Panc1 (cell line): ENCODE data around the gene MYMK.

Experiments
- POLR2AphosphoS5 ChIP-seq: IDR thresholded peaks from 2 replicates; pipeline ENCODE4 v1.6.1; 2012; ENCODE audit warnings: mild to moderate bottlenecking, low read depth, low read length, moderate library complexity
- TF ChIP-seq, protein P1 (sequence below): fragments of 450-650 bp; IDR thresholded peaks from 2 replicates; pipeline ENCODE4 v1.5.1; 2017; ENCODE audit warnings: mild to moderate bottlenecking

GRCh38 chr9:133492061-133493021, 32.4 kb downstream of the MYMK start:
- TF ChIP-seq, protein P1, sequence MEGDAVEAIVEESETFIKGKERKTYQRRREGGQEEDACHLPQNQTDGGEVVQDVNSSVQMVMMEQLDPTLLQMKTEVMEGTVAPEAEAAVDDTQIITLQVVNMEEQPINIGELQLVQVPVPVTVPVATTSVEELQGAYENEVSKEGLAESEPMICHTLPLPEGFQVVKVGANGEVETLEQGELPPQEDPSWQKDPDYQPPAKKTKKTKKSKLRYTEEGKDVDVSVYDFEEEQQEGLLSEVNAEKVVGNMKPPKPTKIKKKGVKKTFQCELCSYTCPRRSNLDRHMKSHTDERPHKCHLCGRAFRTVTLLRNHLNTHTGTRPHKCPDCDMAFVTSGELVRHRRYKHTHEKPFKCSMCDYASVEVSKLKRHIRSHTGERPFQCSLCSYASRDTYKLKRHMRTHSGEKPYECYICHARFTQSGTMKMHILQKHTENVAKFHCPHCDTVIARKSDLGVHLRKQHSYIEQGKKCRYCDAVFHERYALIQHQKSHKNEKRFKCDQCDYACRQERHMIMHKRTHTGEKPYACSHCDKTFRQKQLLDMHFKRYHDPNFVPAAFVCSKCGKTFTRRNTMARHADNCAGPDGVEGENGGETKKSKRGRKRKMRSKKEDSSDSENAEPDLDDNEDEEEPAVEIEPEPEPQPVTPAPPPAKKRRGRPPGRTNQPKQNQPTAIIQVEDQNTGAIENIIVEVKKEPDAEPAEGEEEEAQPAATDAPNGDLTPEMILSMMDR: no peak
- TF ChIP-seq POLR2AphosphoS5: no peak
